OCI-LY7 (cell line): Measurements from ENCODE around the gene SUMF1. TPM values are rescaled to one million over a fixed set of nuclear protein-coding genes. Genes with fewer than 3 reads are reported as not detected.

Source experiments
- BruUV-seq: library from RNA; stranded (reverse); fragments of 400-500 nt; replicated peaks from 2 replicates; lab custom pipeline; 2021; lab: Mats Ljungman, UMichigan
- CTCF ChIA-PET: fragments of 300-600 bp; sonication (Branson Sonifier 250); formaldehyde crosslinking; loops from one replicate; lab custom pipeline; 2022; ENCODE audit warnings: antibody characterized with exemption; ENCODE audit not compliant: unreplicated experiment; lab: Charles Lee
- POLR2A ChIA-PET: fragments of 300-600 bp; sonication (Branson Sonifier 250); formaldehyde crosslinking; loops from one replicate; lab custom pipeline; 2022; ENCODE audit warnings: antibody characterized with exemption; lab: Charles Lee
- DNase-seq: peaks from one replicate; pipeline ENCODE4 v3.0.0-alpha.2; 2015; ENCODE audit warnings: low spot score
- H2AFZ ChIP-seq: fragments of 200-600 bp; sonication (generic), shearing (Covaris generic); 2 replicates; pipeline ENCODE4 v1.6.1; 2014; ENCODE audit warnings: mild to moderate bottlenecking, antibody characterized with exemption, low read length, moderate library complexity
- H3K27ac ChIP-seq: fragments of 200-600 bp; sonication (generic); 2 replicates; pipeline ENCODE4 v1.5.1; 2014; ENCODE audit warnings: mixed run types, low read depth, mild to moderate bottlenecking, moderate library complexity, low read length, inconsistent platforms; ENCODE audit not compliant: poor library complexity, severe bottlenecking
- H3K36me3 ChIP-seq: fragments of 200-600 bp; sonication (generic); 2 replicates; pipeline ENCODE4 v1.6.1; 2014; ENCODE audit warnings: mild to moderate bottlenecking, antibody characterized with exemption, low read length, moderate library complexity, mixed read lengths; ENCODE audit not compliant: insufficient read depth
- H3K4me1 ChIP-seq: fragments of 200-600 bp; sonication (generic); 2 replicates; pipeline ENCODE4 v1.5.1; 2014; ENCODE audit warnings: mild to moderate bottlenecking, low read length; ENCODE audit not compliant: insufficient read depth, poor library complexity, severe bottlenecking
- H3K4me2 ChIP-seq: fragments of 200-600 bp; sonication (generic); 2 replicates; pipeline ENCODE4 v1.6.1; 2014; ENCODE audit warnings: mild to moderate bottlenecking, low read length
- H3K4me3 ChIP-seq: fragments of 200-600 bp; sonication (generic); 2 replicates; pipeline ENCODE4 v1.5.1; 2014; ENCODE audit warnings: mild to moderate bottlenecking, low read depth, low read length; ENCODE audit not compliant: poor library complexity, severe bottlenecking
- H3K79me2 ChIP-seq: fragments of 200-600 bp; sonication (generic); 2 replicates; pipeline ENCODE4 v1.6.1; 2016; ENCODE audit warnings: low read depth, mild to moderate bottlenecking, low read length, moderate library complexity, mixed read lengths; ENCODE audit not compliant: insufficient read depth
- H3K9me2 ChIP-seq: fragments of 200-600 bp; sonication (generic); 2 replicates; pipeline ENCODE4 v1.6.1; 2016; ENCODE audit warnings: mild to moderate bottlenecking, low read length, mixed read lengths; ENCODE audit not compliant: insufficient read depth
- H3K9me3 ChIP-seq: fragments of 200-600 bp; sonication (generic); 2 replicates; pipeline ENCODE4 v1.6.1; 2014; ENCODE audit warnings: mild to moderate bottlenecking, mixed run types, low read length, mixed read lengths
- H4K20me1 ChIP-seq: fragments of 200-600 bp; sonication (generic); 2 replicates; pipeline ENCODE4 v1.6.1; 2014; ENCODE audit warnings: mild to moderate bottlenecking, antibody characterized with exemption, low read length, moderate library complexity, mixed read lengths; ENCODE audit not compliant: insufficient read depth
- CTCF ChIP-seq: fragments of 200-600 bp; sonication (generic); conservative IDR thresholded peaks from 2 replicates; pipeline ENCODE4 v1.5.1; 2014; ENCODE audit warnings: mild to moderate bottlenecking, antibody characterized with exemption, low read length, moderate library complexity, mixed read lengths
- EZH2phosphoT487 ChIP-seq: fragments of 200-600 bp; sonication (generic); IDR thresholded peaks from 2 replicates; pipeline ENCODE4 v1.6.1; 2018; ENCODE audit warnings: low read depth, borderline replicate concordance, mild to moderate bottlenecking, mixed run types, antibody characterized with exemption, low read length, moderate library complexity, mixed read lengths
- intact Hi-C: fragments of 100-400 bp; cut with micrococcal nuclease; formaldehyde crosslinking; loops from one replicate; pipeline ENCODE4 v1.10.0; 2022; ENCODE audit not compliant: unreplicated experiment
- total RNA-seq, 2 experiments: library from RNA; depleted of rRNA in 1 of 2; stranded (reverse); fragments of >200 nt in 1 of 2; shearing (Covaris generic) in 1 of 2; gene quantifications; 2 replicates each; pipeline ENCODE4 v1.2.3, GENCODE V29; 2014 to 2022

The SUMF1 gene
- total RNA-seq, 2 experiments from 2014 or later = 9.1 to 11.9 TPM

DNA sequence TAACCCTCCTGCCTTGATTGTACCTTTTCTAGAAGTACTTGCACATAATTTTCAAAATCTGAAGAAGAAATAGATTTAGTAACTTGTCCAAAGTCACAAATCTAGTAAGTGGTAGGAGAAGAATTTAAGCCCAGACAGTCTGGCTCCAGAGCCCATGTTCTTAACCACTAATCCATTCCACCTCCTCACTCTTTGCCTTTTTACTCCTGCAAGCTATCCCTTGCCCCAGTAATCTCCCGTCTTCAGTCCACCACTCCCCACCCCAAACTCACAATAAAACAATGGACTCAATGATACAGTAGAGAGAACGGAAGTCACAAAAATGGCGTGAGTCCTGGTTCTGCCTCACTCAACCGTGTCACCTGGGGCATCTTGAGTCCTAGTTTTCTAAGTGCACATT, 115.2 kb downstream of the SUMF1 start:
- Histone ChIP-seq H3K4me3 (no peak overlapping the region), H3K9me2 (no peaks in the 10 kb centered on the region), H3K4me2 (no peak overlapping the region), H3K9me3 (no peaks in the 10 kb centered on the region), H4K20me1 (no peaks in the 10 kb centered on the region), H3K79me2 (no peaks in the 10 kb centered on the region), H3K27ac (no peak overlapping the region), H3K4me1 (no peaks in the 10 kb centered on the region), H2AFZ (no peak overlapping the region), H3K36me3 (no peaks in the 10 kb centered on the region)
- CTCF ChIA-PET = interaction anchor here (1.8 kb wide), 1 partner anchor 282 kb away, joined by 15 read pairs; no protein-coding TSS in a partner anchor
- intact Hi-C loops = loop anchor here (1.0 to 2.0 kb wide), 2 partner anchors 219 to 281 kb away; no protein-coding TSS in a partner anchor
- TF ChIP-seq CTCF (no peak), EZH2phosphoT487 (no peak)
- no TSS peak for BruUV-seq
- POLR2A ChIA-PET = no interaction called here
- DNase-seq = no peak

GRCh38 chr3:4351164-4351855, 115.8 kb downstream of the SUMF1 start:
- Histone ChIP-seq H3K9me2 (no peaks in the 10 kb centered on the region), H3K4me2 (no peak overlapping the region), H2AFZ (no peak overlapping the region), H3K9me3 (no peaks in the 10 kb centered on the region), H4K20me1 (no peaks in the 10 kb centered on the region), H3K27ac (no peak overlapping the region), H3K4me1 (no peaks in the 10 kb centered on the region), H3K4me3 (no peak overlapping the region), H3K36me3 (no peaks in the 10 kb centered on the region), H3K79me2 (no peaks in the 10 kb centered on the region)
- CTCF ChIA-PET = interaction anchor here (1.0 to 1.8 kb wide), 3 partner anchors 9 to 282 kb away, joined by 3 to 15 read pairs (median 5); no protein-coding TSS in a partner anchor
- TF ChIP-seq EZH2phosphoT487 (no peak), CTCF (no peak; the same call in 1 of the 2 replicates)
- intact Hi-C loops = loop anchor here (1.0 to 2.0 kb wide), 2 partner anchors 219 to 282 kb away; no protein-coding TSS in a partner anchor
- DNase-seq = no peak
- BruUV-seq = no TSS peak
- POLR2A ChIA-PET = interaction anchor here (1.0 to 1.5 kb wide), 2 partner anchors 41 to 282 kb away, joined by 3 to 4 read pairs; no protein-coding TSS in a partner anchor

GRCh38 chr3:4350789-4351163, 116.3 kb downstream of the SUMF1 start:
- Histone ChIP-seq H3K27ac (no peak overlapping the region), H3K36me3 (no peaks in the 10 kb centered on the region), H2AFZ (no peak overlapping the region), H3K4me1 (no peaks in the 10 kb centered on the region), H3K4me3 (no peak overlapping the region), H3K9me2 (no peaks in the 10 kb centered on the region), H3K4me2 (no peak overlapping the region), H3K9me3 (no peaks in the 10 kb centered on the region), H3K79me2 (no peaks in the 10 kb centered on the region), H4K20me1 (no peaks in the 10 kb centered on the region)
- CTCF ChIA-PET = interaction anchor here (1.0 to 1.8 kb wide), 3 partner anchors 9 to 283 kb away, joined by 3 to 15 read pairs (median 5); no protein-coding TSS in a partner anchor
- no TSS peak for BruUV-seq
- intact Hi-C loops = loop anchor here (1.0 to 2.0 kb wide), 2 partner anchors 220 to 283 kb away; no protein-coding TSS in a partner anchor
- POLR2A ChIA-PET = interaction anchor here (0.6 to 1.5 kb wide), 3 partner anchors 24 to 283 kb away, joined by 3 to 7 read pairs (median 4); no protein-coding TSS in a partner anchor
- TF ChIP-seq EZH2phosphoT487 (no peak), CTCF (peak; percentile 97)
- DNase-seq = peak; percentile 72
